ENCODE results near the gene EIF3F.

DNA sequence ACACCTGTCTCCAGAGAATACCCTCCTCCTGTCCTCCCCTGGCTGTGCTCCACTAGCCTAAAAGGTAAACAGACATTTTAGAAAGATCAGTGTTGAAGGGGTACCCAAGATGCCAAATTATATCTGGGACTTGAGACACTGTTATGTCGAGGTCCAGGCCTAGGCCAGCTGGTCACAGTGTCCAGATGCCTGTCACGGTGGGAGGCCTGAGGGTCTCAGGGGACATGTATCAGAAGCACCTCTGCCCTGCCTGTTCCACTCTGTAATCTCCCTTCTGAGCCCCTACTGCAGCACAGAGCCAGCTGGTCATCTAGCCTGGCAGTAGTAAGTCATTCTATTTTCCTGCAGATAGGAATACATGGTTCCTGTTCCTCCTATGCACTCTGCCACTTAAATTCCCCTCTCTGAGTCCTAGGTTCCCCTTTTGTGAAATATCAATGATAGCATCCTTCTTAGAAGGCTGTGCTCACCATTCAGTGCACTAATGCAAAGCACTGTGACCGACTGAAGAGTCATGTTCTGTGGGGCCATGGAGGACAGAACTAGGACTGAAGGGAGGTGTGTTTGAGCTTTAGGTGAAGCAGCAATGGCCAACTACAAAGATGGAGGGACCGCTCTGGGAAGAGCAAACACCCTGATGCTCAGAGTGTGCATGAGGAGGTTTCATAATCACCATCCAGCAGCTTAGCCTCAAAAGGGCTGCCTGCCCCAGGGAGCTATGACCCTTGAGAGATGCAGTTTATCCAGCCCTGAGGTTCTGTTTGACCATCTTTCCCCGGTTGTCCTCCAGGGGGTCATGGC, 49.1 kb downstream of the EIF3F start:
- TF ChIP-seq, protein P1, sequence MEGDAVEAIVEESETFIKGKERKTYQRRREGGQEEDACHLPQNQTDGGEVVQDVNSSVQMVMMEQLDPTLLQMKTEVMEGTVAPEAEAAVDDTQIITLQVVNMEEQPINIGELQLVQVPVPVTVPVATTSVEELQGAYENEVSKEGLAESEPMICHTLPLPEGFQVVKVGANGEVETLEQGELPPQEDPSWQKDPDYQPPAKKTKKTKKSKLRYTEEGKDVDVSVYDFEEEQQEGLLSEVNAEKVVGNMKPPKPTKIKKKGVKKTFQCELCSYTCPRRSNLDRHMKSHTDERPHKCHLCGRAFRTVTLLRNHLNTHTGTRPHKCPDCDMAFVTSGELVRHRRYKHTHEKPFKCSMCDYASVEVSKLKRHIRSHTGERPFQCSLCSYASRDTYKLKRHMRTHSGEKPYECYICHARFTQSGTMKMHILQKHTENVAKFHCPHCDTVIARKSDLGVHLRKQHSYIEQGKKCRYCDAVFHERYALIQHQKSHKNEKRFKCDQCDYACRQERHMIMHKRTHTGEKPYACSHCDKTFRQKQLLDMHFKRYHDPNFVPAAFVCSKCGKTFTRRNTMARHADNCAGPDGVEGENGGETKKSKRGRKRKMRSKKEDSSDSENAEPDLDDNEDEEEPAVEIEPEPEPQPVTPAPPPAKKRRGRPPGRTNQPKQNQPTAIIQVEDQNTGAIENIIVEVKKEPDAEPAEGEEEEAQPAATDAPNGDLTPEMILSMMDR (IDR thresholded peaks at IDR 0.05) = no peak
- no peak for TF ChIP-seq POLR2A (IDR thresholded peaks at IDR 0.05)
